Raji (cell line): ENCODE measurements around the gene MRC2.

ENCODE experiments used
- POLR2A ChIP-seq: IDR thresholded peaks from 2 replicates; pipeline ENCODE4 v1.6.1; 2011; ENCODE audit warnings: low read depth, low read length, control low read depth; ENCODE audit not compliant: insufficient read depth

Gene MRC2

DNA sequence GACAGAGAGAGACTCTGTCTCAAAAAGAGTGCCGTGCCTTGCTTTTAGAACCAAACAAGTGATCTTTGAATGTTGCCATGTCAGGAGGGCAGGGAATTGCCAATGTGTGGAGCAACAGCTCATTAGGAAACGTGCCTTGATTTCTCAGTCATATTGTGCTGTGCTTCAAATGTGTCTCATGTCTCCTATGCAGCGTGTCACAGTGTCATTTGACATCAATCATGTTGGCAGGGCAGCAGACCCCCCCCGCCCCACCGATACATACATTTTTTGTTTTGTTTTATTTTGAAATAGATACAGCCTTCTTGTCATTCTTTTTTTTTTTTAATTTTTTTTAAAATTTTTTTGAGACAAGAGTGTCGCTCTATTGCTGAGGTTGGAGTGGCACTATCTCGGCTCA is 22.1 kb downstream of the MRC2 start:
- TF ChIP-seq POLR2A = no peak

DNA sequence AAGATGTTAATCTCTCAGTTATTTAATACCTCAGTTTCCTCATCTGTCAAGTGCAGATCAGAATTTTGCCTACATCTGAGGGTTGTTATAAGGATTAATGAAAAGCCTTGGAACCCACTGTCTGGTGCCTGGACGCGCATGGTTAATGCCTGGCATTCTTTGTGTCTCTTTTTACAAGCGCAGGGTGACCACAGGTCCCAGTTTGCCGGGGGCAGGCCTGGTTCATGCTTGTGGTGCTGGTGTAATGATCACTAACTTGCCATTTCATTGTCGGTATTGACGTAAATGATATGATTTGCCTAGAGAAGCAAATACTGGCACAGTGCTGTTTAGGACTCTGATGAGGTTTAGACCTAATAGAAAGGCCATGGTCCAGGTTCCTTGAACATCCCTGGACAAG is 23.1 kb downstream of the MRC2 start:
- TF ChIP-seq POLR2A = no peak

DNA sequence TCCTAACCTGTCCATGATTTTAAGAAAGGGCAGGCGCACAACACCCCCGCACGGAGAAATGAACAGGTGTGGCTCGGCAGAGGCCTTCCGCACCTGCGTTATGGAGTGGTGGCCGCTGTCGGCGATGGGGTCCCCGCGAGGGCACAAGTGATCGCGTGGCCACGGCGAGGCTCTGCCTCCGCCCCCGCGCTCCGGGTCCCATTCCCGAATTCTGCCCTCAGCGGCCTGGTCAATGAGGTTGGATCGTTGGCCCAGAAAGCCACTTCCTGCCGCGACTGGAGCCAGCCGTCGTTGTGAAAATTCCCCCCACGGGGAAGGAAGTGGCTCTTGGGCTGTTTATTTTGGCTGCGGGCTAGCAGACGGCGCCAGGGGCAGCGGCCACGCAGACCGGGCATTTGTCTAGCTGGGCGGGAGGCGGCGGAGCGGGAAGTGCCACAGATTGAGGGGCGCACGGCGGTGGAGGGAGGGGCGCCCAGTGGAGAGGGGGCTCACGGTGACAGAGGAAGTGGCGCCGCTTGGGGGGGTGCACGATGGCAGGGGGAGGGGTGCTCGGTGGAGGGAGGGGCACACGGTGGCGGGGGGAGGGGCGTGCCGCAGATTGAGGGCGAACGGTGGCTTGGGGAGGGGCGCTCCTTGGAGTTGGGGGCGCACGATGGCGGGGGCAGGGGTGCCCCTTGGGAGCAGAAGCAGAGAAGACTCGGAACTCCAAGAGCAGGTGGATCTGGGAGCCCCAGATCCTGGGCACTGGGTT is 25.0 kb downstream of the MRC2 start:
- TF ChIP-seq POLR2A = no peak

DNA sequence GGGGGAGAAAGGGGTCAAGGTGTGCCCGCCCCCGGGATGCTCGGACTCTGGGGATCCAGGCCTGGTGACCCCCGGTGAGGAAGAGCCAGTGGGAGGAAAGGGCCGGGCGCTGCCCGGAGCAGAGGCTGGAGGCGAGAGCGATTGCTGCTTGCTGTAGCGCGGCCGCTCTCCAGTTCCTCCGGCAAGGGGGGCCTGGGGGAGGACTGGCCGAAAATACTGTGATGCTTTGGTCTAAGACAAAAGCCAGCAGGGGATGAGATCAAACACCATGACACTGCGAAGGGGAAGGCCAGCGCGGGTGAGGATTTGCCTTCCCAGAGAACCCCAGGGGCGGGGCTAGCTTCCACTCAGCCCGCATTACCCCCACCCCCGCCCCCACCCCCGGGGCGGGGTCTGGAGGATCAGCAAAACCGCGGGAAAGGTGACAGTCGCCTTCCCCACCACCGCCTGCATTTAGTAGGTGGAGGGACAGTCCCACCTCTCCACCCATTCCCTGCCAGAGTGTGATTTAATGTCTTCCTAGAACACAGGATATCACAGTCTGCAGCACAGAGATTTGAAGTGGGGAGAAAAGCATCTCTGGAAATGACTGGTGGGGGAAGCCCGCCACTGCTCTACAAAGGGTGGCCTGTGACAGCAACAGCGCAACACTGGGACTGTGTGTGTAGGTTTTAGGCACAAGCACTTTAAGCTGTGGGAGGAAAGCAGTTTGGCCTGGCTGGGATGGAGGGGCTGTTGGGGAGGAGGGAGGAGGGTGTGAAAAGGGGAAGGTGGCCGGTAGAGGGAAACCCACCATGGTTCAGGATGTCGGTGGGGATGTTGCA is 25.7 kb downstream of the MRC2 start:
- no peak for TF ChIP-seq POLR2A

DNA sequence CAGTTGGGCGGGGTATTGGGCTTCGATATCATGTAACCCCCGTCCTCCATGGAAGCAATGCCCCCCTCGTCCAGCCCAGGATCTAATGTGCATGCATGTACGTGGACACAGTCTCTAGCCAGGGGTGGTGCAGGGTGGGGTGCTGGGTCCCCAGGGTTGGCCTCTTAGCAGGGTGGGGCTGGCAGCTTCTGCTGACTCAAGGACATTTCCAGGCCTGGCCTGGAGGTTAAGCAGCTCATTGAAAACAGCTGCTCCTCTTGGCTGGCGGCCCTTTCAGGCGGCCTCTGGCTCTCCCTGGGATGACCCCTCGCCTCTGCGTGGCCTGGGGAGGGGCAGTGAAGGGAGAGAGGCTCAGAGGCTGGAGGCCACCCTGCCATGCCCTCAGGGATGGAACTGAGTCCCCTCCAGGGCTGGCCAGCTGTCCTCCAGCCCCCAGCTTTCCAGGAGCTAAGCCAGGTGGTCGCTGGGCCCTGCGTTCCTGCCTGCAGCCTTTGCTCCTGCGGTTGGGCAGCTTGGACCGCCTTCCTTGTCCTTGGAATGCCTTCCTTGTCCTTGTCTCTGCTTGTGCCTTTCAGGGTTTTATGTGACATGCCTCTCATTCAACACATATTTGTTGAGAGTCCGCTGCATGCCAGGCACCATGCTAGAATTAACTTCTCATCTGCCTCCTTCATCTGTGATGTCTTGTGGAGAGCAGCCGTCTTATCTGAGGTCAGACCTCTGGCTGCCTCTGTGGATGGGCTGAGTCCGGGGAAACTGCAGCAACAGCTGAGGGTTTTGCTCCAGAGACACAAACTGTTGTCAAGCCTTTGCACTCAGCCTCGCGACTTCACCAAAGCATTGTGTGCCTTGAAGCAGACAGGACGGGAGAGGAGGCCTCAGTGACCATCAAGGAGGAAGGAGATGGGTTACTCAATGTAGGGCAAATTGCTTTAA is 26.6 kb downstream of the MRC2 start:
- no peak for TF ChIP-seq POLR2A

DNA sequence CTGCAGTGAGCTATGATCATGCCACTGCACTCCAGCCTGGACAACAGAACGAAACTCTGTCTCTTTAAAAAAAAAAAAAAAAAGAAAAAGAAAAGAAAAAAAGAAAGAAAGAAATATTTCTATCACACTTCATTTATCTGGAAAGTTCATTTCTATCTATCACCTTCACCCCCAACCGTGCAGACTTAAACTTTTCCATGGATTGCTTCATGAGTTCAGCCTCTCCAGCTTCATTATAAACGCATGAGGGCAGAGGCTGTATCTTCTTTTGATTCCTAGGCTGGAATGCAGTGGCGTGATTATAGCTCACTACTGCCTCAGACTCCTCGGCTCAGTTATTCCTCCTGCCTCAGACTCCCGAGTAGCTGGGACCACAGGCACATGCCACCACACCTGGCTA is 28.2 kb downstream of the MRC2 start:
- TF ChIP-seq POLR2A = no peak

DNA sequence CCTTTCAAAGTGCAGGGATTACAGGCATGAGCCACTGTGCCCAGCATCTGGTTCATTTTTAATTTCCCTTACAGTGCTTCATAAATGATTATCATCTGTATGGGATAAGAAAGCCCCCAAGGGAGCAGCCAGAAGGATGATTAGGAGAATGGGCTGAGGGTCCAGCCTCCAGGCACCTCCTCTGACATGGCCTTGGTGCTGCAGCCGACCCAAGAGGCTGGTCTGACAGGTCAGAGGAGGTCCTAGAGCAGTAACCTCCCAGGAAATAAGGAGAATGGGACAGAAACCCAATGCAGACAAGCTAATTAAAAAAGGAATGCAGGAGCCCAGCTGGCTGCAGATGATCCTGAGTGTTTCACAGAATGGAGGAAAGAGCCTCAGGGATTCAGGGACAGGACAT is 29.0 kb downstream of the MRC2 start:
- no peak for TF ChIP-seq POLR2A

DNA sequence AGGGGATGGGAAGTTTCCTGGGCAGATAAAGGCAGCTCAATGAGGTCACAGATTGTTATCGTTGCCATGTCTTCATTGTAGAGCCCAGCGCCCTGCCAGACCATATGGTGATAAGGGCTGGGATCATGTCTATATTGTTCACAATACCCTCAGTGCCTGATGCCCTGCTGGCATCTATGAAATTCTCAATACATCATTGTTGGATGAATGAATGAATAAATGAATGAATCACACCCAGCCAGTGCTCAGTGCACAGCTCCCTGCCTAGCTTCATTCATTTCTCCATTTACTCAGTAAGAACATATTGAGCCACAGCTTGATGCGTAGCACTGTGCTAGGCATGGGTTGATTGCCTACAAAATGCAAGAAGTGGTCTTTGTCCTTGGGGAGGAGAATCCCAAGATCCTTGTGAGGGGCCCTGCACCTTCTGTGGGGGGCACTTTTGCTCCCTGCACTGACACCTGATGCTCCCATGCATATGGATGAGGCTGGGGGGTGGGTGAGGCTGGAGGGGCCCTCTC is 29.7 kb downstream of the MRC2 start:
- TF ChIP-seq POLR2A = no peak

DNA sequence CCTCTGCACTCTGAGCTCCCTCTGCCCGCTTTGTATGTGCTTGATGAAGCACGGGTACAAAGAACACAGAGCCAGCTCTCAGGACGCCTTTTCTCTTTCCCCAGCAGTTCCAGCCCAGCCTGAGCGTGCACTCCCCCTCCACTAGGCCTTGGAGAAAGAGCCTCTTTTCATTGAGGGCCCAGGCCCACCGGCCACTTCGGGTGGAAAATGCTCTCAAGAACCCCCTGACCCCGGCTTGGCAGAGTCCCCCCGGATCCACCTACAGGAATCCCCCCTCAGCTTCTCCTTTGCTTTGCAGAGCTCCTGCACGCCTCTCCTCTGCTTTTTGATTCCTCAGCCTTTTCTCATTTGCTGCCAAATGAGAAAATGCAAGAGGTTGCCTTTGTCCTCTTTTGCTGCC is 30.2 kb downstream of the MRC2 start:
- TF ChIP-seq POLR2A = no peak

DNA sequence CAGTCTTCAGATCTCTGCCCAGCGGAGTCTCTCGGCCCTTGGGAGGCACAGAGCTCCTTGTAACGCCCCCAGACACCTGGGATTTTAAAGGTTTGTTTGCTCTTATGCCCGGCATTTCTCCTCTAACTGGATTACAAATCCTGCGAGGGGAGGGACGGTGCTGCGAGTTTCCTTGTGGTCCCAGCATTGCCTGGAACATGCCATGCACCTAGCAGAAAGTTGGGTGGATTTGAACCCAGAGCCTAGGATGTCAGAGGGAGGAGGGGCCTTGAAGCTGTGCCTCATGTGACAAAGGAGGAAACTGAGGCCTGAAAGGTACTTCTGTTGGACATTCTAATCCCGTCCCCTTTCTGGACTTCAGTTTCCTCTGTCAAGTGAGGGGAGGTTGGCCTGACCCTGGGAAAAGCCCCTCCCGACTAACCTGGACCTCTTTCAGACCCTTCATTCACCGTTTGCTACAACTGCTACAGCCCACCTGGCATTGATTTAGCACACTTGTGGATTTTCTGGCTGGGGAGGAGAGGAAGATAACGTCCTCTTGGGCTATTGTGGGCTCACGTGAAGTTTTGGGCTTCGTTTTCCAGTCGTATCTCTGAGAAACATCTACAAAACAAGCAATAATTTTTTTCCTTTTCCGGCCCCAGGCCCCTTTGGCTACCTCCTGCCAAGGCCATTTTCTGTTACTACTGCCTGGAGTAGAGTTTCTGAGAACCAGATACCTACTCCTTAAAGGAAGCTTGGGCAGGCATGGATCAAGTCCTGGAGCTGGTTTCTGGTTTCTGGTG is 30.9 kb downstream of the MRC2 start:
- no peak for TF ChIP-seq POLR2A

DNA sequence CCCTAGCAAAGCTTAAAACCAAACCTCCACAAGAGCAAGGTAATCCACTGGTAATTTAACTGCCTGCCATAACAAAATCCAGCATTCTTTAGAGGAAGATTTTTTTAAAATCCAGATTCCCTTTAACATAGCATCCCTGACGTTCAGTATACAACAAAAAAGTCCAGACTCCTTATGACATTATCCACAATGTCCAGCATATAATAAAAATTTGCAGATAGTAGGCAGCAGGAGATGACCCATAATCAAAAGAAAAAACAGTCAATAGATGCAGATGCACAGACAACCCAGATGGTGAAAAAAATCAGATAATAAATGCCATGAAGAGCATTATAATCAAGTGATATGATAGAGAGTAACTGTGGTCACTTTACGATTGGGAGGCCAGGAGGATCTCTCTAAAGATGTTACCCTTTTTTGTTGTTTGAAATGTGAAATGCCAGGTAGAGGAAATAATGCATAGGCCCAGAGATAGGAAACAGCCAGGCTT is 33.2 kb downstream of the MRC2 start:
- TF ChIP-seq POLR2A = no peak

DNA sequence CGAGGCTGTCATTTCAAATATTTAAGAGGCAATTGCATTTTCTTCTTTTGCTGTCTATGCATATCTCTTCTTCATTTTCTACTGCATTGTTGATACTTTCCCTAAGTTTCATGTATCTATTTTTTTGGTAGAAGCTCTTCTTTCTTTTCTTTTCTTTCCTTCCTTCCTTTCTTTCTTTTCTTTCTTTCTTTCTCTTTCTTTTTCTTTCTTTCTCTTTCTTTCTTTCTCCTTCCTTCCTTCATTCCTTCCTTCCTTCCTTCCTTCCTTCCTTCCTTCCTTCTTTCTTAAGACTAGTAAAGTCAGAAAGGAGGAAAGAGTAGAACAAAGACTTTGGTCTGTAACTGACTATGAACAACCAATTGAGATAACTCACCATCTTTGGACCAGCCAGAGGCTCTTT is 33.9 kb downstream of the MRC2 start:
- TF ChIP-seq POLR2A = no peak

DNA sequence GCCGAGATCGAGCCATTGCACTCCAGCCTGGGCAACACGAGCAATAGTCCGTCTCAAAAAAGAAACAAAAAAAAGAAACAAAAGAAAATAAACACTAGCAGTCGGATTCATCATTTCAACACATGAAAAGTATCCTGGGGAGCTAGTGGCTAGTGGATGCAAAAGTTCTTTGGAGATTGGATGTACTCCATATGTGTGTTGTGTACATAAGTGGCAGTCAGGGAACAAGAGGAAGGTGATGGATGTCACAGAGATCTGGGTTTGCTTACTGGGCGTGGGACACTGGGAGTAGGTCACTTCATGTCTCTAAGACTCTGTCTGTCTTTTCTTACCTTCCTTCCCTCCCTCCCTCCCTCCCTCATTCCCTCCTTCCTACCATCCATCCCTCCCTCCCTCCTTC is 35.4 kb downstream of the MRC2 start:
- TF ChIP-seq POLR2A = no peak

DNA sequence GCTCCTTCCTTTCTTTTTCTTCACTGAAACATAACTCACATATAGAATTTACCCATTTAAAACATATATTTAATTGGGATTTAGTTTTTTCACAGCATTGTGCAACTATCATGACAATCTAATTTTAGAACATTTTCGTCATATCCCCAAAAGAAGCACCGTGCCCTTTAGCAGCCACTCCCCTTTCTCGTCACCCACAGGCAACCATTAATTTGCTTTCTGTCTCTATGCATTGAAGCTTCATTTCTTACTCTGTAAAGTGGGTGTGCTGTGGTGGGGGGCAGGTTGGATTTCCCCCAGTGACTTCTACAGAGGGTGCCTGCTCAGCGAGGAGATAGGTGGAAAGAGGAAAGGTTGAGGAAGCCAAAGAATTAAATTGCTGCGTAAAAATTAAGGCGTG is 35.8 kb downstream of the MRC2 start:
- TF ChIP-seq POLR2A = no peak
